SK-N-SH (cell line): ENCODE data around the gene MRPL54.

Experiments
- EP300 ChIP-seq, 2 experiments: IDR thresholded peaks; 2 replicates each; pipeline versions ENCODE4 v1.4.0 to v1.6.1; 2012; ENCODE audit warnings: borderline replicate concordance in 1 of 2, low read depth in 1 of 2, low read length in 1 of 2
- EZH2phosphoT487 ChIP-seq: fragments of 200-600 bp; sonication (generic); IDR thresholded peaks from 2 replicates; pipeline ENCODE4 v1.6.1; 2017; ENCODE audit warnings: low read depth, mixed run types, mild to moderate bottlenecking, antibody characterized with exemption, moderate library complexity, borderline replicate concordance
- FOXM1 ChIP-seq: IDR thresholded peaks from 2 replicates; pipeline ENCODE4 v1.4.0; 2012; ENCODE audit warnings: low read depth, mild to moderate bottlenecking
- MXI1 ChIP-seq: IDR thresholded peaks from 2 replicates; pipeline ENCODE4 v1.6.1; 2012; ENCODE audit warnings: mild to moderate bottlenecking, low read depth, low read length, improper control_type of control experiment
- POLR2AphosphoS5 ChIP-seq: IDR thresholded peaks from 2 replicates; pipeline ENCODE4 v1.6.1; 2012; ENCODE audit warnings: low read depth, low read length
- RFX5 ChIP-seq: IDR thresholded peaks from 2 replicates; pipeline ENCODE4 v1.6.1; 2012; ENCODE audit warnings: mild to moderate bottlenecking, improper control_type of control experiment, low read length
- TEAD4 ChIP-seq: IDR thresholded peaks from 2 replicates; pipeline ENCODE4 v1.4.0; 2012; ENCODE audit warnings: mild to moderate bottlenecking, borderline replicate concordance; ENCODE audit not compliant: insufficient read depth
- YY1 ChIP-seq: IDR thresholded peaks from 2 replicates; pipeline ENCODE4 v1.4.0; 2012; ENCODE audit warnings: low read depth, mild to moderate bottlenecking
- TF ChIP-seq, protein P1 (sequence below): fragments of 200-600 bp; sonication (generic); IDR thresholded peaks from 2 replicates; pipeline ENCODE4 v1.6.1; 2017; ENCODE audit warnings: antibody characterized with exemption, mild to moderate bottlenecking, moderate library complexity
- TF ChIP-seq, protein P2 (sequence below): IDR thresholded peaks from 2 replicates; pipeline ENCODE4 v1.4.0; 2012; ENCODE audit warnings: low read depth, borderline replicate concordance
- TF ChIP-seq, protein P3 (sequence below): IDR thresholded peaks from 2 replicates; pipeline ENCODE4 v1.4.0; 2012; ENCODE audit warnings: low read depth

DNA sequence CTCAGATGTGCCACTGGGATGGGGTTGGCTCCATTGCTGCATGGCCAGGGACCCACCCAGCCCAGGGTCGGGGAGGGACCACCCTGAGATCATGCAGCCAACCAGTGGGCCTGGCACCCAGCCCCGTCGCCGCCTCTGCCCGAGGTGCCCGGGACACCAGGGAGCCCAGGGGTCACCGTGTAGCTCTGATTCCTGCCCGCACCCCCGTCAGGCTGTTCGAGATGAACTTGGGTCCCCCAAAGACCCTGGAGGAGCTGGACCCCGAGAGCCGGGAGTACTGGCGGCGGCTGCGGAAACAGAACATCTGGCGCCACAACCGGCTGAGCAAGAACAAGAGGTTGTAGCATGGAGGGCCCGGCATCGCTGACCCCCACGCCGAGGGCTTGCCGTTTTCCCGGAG lies 4.6 kb downstream of the MRPL54 start:
- TF ChIP-seq, protein P1, sequence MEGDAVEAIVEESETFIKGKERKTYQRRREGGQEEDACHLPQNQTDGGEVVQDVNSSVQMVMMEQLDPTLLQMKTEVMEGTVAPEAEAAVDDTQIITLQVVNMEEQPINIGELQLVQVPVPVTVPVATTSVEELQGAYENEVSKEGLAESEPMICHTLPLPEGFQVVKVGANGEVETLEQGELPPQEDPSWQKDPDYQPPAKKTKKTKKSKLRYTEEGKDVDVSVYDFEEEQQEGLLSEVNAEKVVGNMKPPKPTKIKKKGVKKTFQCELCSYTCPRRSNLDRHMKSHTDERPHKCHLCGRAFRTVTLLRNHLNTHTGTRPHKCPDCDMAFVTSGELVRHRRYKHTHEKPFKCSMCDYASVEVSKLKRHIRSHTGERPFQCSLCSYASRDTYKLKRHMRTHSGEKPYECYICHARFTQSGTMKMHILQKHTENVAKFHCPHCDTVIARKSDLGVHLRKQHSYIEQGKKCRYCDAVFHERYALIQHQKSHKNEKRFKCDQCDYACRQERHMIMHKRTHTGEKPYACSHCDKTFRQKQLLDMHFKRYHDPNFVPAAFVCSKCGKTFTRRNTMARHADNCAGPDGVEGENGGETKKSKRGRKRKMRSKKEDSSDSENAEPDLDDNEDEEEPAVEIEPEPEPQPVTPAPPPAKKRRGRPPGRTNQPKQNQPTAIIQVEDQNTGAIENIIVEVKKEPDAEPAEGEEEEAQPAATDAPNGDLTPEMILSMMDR = no peak
- no peak for TF ChIP-seq POLR2AphosphoS5
- TF ChIP-seq FOXM1 = no peak
- TF ChIP-seq EZH2phosphoT487 = no peak
- TF ChIP-seq EP300 (IDR thresholded peaks at IDR 0.05; ENCODE audit: borderline replicate concordance in 1 of 2, low read depth in 1 of 2, low read length in 1 of 2) = no peak
- TF ChIP-seq TEAD4 = no peak
- no peak for TF ChIP-seq MXI1
- no peak for TF ChIP-seq RFX5
- TF ChIP-seq YY1 = no peak
- TF ChIP-seq, protein P2, sequence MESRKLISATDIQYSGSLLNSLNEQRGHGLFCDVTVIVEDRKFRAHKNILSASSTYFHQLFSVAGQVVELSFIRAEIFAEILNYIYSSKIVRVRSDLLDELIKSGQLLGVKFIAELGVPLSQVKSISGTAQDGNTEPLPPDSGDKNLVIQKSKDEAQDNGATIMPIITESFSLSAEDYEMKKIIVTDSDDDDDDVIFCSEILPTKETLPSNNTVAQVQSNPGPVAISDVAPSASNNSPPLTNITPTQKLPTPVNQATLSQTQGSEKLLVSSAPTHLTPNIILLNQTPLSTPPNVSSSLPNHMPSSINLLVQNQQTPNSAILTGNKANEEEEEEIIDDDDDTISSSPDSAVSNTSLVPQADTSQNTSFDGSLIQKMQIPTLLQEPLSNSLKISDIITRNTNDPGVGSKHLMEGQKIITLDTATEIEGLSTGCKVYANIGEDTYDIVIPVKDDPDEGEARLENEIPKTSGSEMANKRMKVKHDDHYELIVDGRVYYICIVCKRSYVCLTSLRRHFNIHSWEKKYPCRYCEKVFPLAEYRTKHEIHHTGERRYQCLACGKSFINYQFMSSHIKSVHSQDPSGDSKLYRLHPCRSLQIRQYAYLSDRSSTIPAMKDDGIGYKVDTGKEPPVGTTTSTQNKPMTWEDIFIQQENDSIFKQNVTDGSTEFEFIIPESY = no peak
- TF ChIP-seq, protein P3, sequence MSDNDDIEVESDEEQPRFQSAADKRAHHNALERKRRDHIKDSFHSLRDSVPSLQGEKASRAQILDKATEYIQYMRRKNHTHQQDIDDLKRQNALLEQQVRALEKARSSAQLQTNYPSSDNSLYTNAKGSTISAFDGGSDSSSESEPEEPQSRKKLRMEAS = no peak
